ENCODE results near the gene AGBL1. TPM values are rescaled to one million over a fixed set of nuclear protein-coding genes. Genes with fewer than 3 reads are reported as not detected.

The AGBL1 gene
- not detected in 2 replicates for polyA plus RNA-seq

DNA sequence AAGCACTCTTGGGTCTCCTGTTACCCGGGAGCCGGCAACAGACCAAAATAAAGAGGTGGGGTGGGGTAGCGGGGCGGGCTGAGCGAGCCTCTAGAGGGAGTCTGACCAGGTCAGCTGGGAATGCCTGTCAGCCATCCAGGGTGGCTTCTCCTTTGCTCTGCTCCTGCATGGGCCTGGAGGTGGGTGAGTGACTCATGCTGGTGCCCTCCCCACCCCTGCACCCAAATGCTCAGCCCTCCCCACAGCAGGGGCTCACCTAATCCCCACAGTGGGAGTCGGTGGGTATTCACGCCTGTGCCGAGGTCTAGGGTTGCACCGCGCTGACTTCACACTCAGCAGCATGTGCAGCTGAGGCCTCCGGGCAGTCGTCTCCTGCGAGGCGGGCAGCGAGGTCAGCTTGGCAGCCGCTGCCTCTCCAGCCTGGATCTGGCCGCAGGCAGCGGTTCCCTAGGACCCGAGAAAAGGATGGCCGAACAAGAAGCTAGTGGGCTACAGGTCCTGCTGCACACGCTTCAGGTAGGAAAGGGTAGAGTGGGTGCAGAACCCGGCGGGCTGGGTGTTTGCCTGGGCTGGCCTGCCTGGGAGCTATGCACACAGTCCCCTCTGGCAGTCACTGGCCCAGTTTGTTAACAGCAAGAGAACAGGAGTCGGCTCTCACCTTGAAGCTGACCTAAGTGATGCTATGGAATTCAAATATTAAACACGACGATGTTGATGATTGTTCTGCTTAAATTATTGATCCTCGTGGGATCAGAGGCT lies at the start of gene AGBL1:
AGBL1 (plus strand) TSS at position 364 of the 759 bp plus-strand sequence.

